Peyer's patch (tissue), 4 donors: ENCODE measurements around the gene BICRAL. TPM values are rescaled to one million over a fixed set of nuclear protein-coding genes. Genes with fewer than 3 reads are reported as not detected.
"Not testable (repeated sequence)": the region's sequence is repeated elsewhere in the genome, so short reads cannot be mapped to it uniquely, and the experiment has no call there.

Experiments used
- DNase-seq, 3 donors: peaks; one replicate each; pipeline ENCODE4 v3.0.0-alpha.2; 2017 to 2019
- H3K27ac ChIP-seq, 4 donors: fragments of 200-600 bp; sonication (generic); one replicate each; pipeline ENCODE4 v1.5.1; 2016 to 2019
- H3K27me3 ChIP-seq, 2 donors: fragments of 200-600 bp; sonication (generic); one replicate each; pipeline ENCODE4 v1.5.1; 2019
- H3K36me3 ChIP-seq, 3 donors: fragments of 200-600 bp; sonication (generic); one replicate each; pipeline ENCODE4 v1.5.1; 2016 to 2019
- H3K4me1 ChIP-seq, 4 donors: fragments of 200-600 bp; sonication (generic); one replicate each; pipeline ENCODE4 v1.5.1; 2016 to 2019
- H3K4me3 ChIP-seq, 4 donors: fragments of 200-600 bp; sonication (generic); 1 replicate in 3 of 4; 2 replicates in 1 of 4; pipeline ENCODE4 v1.5.1; 2016 to 2019; ENCODE audit warnings: mild to moderate bottlenecking in 1 of 4
- H3K9me3 ChIP-seq, 4 donors: fragments of 200-600 bp; sonication (generic); one replicate each; pipeline ENCODE4 v1.5.1; 2016 to 2019; ENCODE audit warnings: mild to moderate bottlenecking in 1 of 4
- POLR2A ChIP-seq, 2 donors: fragments of 450-650 bp; IDR thresholded peaks; one replicate each; pipeline ENCODE4 v1.5.1; 2017; ENCODE audit warnings: antibody characterized with exemption in 2 of 2, mild to moderate bottlenecking in 2 of 2, moderate library complexity in 2 of 2
- total RNA-seq, 4 donors: library from RNA; depleted of rRNA; stranded (reverse); fragments of >200 nt; gene quantifications; one replicate each; pipeline ENCODE4 v1.1.0, GENCODE V29; 2016
- TF ChIP-seq, protein P1 (sequence below), 6 experiments: fragments of 450-650 bp in 4 of 6; fragments of 200-600 bp in 2 of 6; sonication (generic) in 1 of 6; IDR thresholded peaks; one replicate each; pipeline ENCODE4 v1.5.1; 2017 to 2019; ENCODE audit warnings: antibody characterized with exemption in 6 of 6, mild to moderate bottlenecking in 3 of 6, moderate library complexity in 1 of 6

Gene BICRAL
- total RNA-seq, 4 donors from 2014 or later: 15.3 to 20.1 (median 17.1) TPM

DNA sequence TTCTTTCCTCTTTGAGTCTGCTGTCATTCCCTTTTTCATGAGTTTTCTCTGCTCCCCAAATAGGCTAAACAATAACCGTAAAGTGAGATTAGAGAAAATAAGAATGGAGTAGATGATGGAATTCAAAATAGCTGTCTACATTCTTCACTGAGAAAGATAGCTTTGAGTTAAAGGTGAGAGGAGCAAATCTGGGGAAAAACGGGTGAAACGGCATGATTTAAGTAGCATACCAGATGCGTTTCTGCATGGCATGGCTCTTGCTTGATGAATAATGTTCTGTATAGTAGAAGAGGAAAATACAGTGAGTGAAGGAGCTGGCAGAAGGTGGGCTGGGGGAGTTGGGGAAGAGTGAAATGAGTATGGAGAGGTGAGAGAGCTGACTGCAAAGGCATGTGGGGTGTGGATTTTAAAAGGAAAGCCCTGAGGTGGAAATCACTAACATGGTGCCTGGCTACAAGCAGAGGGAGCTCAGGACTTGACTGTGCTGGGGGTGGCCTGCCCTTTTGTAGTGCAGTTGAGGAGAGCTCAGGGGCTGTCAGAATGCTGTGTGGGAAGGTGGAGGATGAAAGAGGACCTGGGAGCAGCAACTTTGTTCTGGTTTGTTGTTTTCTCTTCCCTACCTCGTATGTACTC is 8.8 kb downstream of the BICRAL start:
- H3K4me3 ChIP-seq: no peak overlapping the region
- peak overlapping the region in 2 of 4 donors; percentile 3 to 29 for H3K27ac ChIP-seq
- no peaks in the 10 kb centered on the region for H3K9me3 ChIP-seq
- no peaks in the 10 kb centered on the region for H3K27me3 ChIP-seq
- TF ChIP-seq POLR2A (IDR thresholded peaks at IDR 0.05): no peak
- TF ChIP-seq, protein P1, sequence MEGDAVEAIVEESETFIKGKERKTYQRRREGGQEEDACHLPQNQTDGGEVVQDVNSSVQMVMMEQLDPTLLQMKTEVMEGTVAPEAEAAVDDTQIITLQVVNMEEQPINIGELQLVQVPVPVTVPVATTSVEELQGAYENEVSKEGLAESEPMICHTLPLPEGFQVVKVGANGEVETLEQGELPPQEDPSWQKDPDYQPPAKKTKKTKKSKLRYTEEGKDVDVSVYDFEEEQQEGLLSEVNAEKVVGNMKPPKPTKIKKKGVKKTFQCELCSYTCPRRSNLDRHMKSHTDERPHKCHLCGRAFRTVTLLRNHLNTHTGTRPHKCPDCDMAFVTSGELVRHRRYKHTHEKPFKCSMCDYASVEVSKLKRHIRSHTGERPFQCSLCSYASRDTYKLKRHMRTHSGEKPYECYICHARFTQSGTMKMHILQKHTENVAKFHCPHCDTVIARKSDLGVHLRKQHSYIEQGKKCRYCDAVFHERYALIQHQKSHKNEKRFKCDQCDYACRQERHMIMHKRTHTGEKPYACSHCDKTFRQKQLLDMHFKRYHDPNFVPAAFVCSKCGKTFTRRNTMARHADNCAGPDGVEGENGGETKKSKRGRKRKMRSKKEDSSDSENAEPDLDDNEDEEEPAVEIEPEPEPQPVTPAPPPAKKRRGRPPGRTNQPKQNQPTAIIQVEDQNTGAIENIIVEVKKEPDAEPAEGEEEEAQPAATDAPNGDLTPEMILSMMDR (IDR thresholded peaks at IDR 0.05): no peak
- peaks cover 0 to 33% (median 0%) of the 10 kb centered on the region in 4 donors for H3K4me1 ChIP-seq
- no peaks in the 10 kb centered on the region for H3K36me3 ChIP-seq
- DNase-seq: no peak

DNA sequence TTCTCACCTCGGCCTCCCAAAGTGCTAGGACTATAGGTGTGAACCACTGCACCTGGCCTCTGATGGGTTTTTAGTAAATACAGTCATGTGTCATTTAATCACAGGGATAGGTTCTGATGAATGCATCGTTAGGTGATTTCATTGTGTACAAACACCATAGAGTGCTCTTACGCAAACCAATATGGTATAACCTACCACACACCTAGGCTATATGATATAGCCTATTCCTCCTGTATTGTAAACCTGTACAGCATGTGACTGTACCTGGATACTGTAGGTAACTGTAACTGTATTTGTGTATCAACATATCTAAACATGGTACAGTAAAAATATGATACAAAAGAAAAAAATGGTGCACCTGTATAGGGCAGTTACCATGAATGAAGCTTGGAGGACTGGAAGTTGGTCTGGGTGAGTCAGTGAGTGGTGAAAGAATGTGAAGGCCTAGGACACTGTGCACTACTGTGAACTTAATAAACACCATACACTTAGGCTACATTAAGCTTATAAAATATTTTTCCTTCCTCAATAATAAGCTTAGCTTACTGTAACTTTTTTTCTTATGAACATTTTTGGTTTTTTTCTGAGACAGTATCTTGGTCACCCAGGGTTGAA is 10.0 kb downstream of the BICRAL start:
- no peaks in the 10 kb centered on the region for H3K9me3 ChIP-seq
- no peak for TF ChIP-seq POLR2A (IDR thresholded peaks at IDR 0.05)
- TF ChIP-seq, protein P1 (IDR thresholded peaks at IDR 0.05): no peak
- peaks cover 0 to 21% (median 0%) of the 10 kb centered on the region in 4 donors for H3K4me1 ChIP-seq
- H3K36me3 ChIP-seq: no peaks in the 10 kb centered on the region
- no peak overlapping the region for H3K27ac ChIP-seq
- H3K27me3 ChIP-seq: no peaks in the 10 kb centered on the region
- DNase-seq: no peak
- no peak overlapping the region for H3K4me3 ChIP-seq

DNA sequence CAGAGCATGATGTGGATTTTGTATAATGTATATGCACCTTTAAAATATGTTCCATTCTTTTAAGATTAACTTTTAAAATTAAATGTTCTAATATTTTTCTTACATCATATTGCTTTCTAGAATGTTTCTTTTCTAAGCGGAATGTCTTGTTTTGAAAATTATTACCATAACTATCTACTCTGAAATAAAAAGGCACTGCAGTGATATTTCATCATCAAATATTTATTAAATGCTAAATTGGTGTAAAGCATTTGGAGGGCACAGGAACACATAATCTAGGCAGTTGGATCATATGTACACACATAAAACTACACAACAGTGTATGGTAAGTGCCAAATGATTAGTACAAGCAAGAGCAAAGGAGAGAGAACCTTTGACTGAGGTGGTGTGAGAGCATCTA is 13.8 kb downstream of the BICRAL start:
- no peak for DNase-seq
- Histone ChIP-seq H3K27ac (no peak overlapping the region), H3K27me3 (no peaks in the 10 kb centered on the region), H3K9me3 (no peaks in the 10 kb centered on the region), H3K4me1 (no peaks in the 10 kb centered on the region), H3K4me3 (no peak overlapping the region), H3K36me3 (no peaks in the 10 kb centered on the region)
- no peak for TF ChIP-seq POLR2A (IDR thresholded peaks at IDR 0.05)
- TF ChIP-seq, protein P1 (IDR thresholded peaks at IDR 0.05): no peak

DNA sequence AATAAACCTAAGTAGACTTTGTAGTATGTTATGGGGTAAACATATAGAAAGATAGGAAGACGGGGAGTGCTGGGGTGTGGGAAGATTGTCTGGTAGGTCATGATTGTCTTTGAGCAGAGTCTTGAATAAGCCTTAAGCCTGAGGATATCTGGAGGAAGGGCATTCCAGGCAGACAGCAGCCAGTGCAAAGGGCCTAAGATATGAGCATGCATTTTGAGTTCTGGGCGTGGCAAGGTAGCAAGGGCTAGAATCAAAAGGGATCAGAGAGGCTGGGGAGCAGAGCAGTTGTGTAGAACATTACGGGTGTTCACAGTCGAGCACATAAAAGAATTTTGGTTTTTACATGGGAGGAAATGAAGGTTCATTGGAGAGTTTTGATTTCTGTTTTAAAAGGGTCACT is 14.3 kb downstream of the BICRAL start:
- Histone ChIP-seq H3K27me3 (no peaks in the 10 kb centered on the region), H3K36me3 (no peaks in the 10 kb centered on the region)
- DNase-seq: no peak

GRCh38 chr6:42797696-42798095 is 15.8 kb downstream of the BICRAL start:
- H3K27ac ChIP-seq, H3K4me3 ChIP-seq, H3K4me1 ChIP-seq, H3K27me3 ChIP-seq, H3K9me3 ChIP-seq, DNase-seq, H3K36me3 ChIP-seq: not testable (repeated sequence)

More for the DNA sequence above, 14.3 kb downstream of the BICRAL start:
- no peak for TF ChIP-seq POLR2A (IDR thresholded peaks at IDR 0.05)
- TF ChIP-seq, protein P1 (IDR thresholded peaks at IDR 0.05): no peak
- Histone ChIP-seq H3K27ac (no peak overlapping the region), H3K9me3 (no peaks in the 10 kb centered on the region), H3K4me1 (no peaks in the 10 kb centered on the region), H3K4me3 (no peak overlapping the region)

- H3K27ac ChIP-seq: no peak overlapping the region
- no peaks in the 10 kb centered on the region for H3K4me1 ChIP-seq
- DNase-seq: peak in 1 of 3 donors; percentile 58
- no peaks in the 10 kb centered on the region for H3K36me3 ChIP-seq
- no peaks in the 10 kb centered on the region for H3K9me3 ChIP-seq
- no peak overlapping the region for H3K4me3 ChIP-seq
- no peaks in the 10 kb centered on the region for H3K27me3 ChIP-seq
- TF ChIP-seq, protein P1 (IDR thresholded peaks at IDR 0.05): no peak
- TF ChIP-seq POLR2A (IDR thresholded peaks at IDR 0.05): no peak
These were observed 23.5 kb downstream of the BICRAL start for GRCh38 chr6:42805297-42805861.

- not testable (repeated sequence) for H3K4me3 ChIP-seq, H3K4me1 ChIP-seq, H3K27ac ChIP-seq, H3K9me3 ChIP-seq, DNase-seq, H3K36me3 ChIP-seq, H3K27me3 ChIP-seq
These were observed 24.5 kb downstream of the BICRAL start for GRCh38 chr6:42806359-42806758.
